CD14-positive monocyte (primary cell): ENCODE data around the gene PALS2. TPM values are rescaled to one million over a fixed set of nuclear protein-coding genes. Genes with fewer than 3 reads are reported as not detected.

Experiments used
- DNase-seq, 3 donors: peaks; one replicate each; pipeline ENCODE4 v3.0.0-alpha.2; 2011 to 2022
- H2AFZ ChIP-seq: 2 replicates; pipeline ENCODE4 v1.6.0; 2012; ENCODE audit warnings: mild to moderate bottlenecking, low read depth, low read length, inconsistent platforms; ENCODE audit not compliant: insufficient read depth, poor library complexity, severe bottlenecking
- H3K27ac ChIP-seq, 2 donors: 1 replicate in 1 of 2; 2 replicates in 1 of 2; pipeline ENCODE4 v1.5.1; 2012 to 2013; ENCODE audit warnings: low read length in 2 of 2, control low read depth in 1 of 2, inconsistent platforms in 1 of 2, low read depth in 1 of 2, mild to moderate bottlenecking in 1 of 2
- H3K27me3 ChIP-seq, 2 donors: one replicate each; pipeline versions ENCODE4 v1.6.0 to v1.6.1; 2011 to 2013; ENCODE audit warnings: low read length in 2 of 2; ENCODE audit not compliant: control insufficient read depth in 2 of 2, insufficient read depth in 2 of 2
- H3K36me3 ChIP-seq, 2 donors: replicated peaks in 1 of 2; 1 replicate in 1 of 2; 2 replicates in 1 of 2; pipeline versions ENCODE4 v1.5.1 to v1.6.1; 2012 to 2013; ENCODE audit warnings: low read length in 2 of 2, control low read depth in 1 of 2, inconsistent platforms in 1 of 2, mild to moderate bottlenecking in 1 of 2; ENCODE audit not compliant: insufficient read depth in 2 of 2, control insufficient read depth in 1 of 2
- H3K4me1 ChIP-seq, 2 donors: 1 replicate in 1 of 2; 2 replicates in 1 of 2; pipeline versions ENCODE4 v1.5.1 to v1.6.1; 2012 to 2013; ENCODE audit warnings: low read length in 2 of 2, control low read depth in 1 of 2, inconsistent platforms in 1 of 2, mild to moderate bottlenecking in 1 of 2, moderate library complexity in 1 of 2; ENCODE audit not compliant: insufficient read depth in 2 of 2, control insufficient read depth in 1 of 2
- H3K4me2 ChIP-seq: replicated peaks from 2 replicates; pipeline ENCODE3; 2012; ENCODE audit warnings: low read length, moderate library complexity, mild to moderate bottlenecking; ENCODE audit not compliant: poor library complexity, severe bottlenecking; ENCODE audit errors: extremely low read depth
- H3K4me3 ChIP-seq, 3 experiments: fragments of 200-600 bp in 1 of 3; sonication (generic) in 1 of 3; replicated peaks in 1 of 3; 1 replicate in 2 of 3; 2 replicates in 1 of 3; pipeline ENCODE4 v1.5.1; 2011 to 2013; ENCODE audit warnings: low read length in 3 of 3, mild to moderate bottlenecking in 3 of 3, control low read depth in 2 of 3, low read depth in 2 of 3, inconsistent platforms in 1 of 3, moderate library complexity in 1 of 3
- H3K79me2 ChIP-seq: 2 replicates; pipeline ENCODE4 v1.6.0; 2012; ENCODE audit warnings: mild to moderate bottlenecking, control low read depth, inconsistent platforms, low read length, moderate library complexity; ENCODE audit not compliant: insufficient read depth
- H3K9ac ChIP-seq: 2 replicates; pipeline ENCODE4 v1.6.0; 2017; ENCODE audit warnings: low read length, mild to moderate bottlenecking; ENCODE audit not compliant: insufficient read depth, poor library complexity, severe bottlenecking
- H3K9me3 ChIP-seq, 2 donors: replicated peaks in 1 of 2; 1 replicate in 1 of 2; 2 replicates in 1 of 2; pipeline versions ENCODE4 v1.5.1 to v1.6.1; 2012 to 2013; ENCODE audit warnings: low read length in 2 of 2, control low read depth in 1 of 2; ENCODE audit not compliant: control insufficient read depth in 1 of 2, insufficient read depth in 1 of 2
- H4K20me1 ChIP-seq: 2 replicates; pipeline ENCODE4 v1.6.0; 2012; ENCODE audit warnings: mild to moderate bottlenecking, low read length, control low read depth, moderate library complexity; ENCODE audit not compliant: insufficient read depth
- H3K27ac Mint-ChIP-seq, 7 donors: one replicate each; pipeline ENCODE4 v1.8.0; 2020; ENCODE audit warnings: mild to moderate bottlenecking in 7 of 7, mixed read lengths in 7 of 7, moderate library complexity in 6 of 7, inconsistent platforms in 2 of 7
- H3K27me3 Mint-ChIP-seq, 3 donors: one replicate each; pipeline ENCODE4 v1.8.0; 2021 to 2022; ENCODE audit warnings: low read depth in 3 of 3, mild to moderate bottlenecking in 3 of 3, mixed read lengths in 3 of 3, moderate library complexity in 3 of 3, inconsistent platforms in 1 of 3
- H3K36me3 Mint-ChIP-seq, 2 donors: one replicate each; pipeline ENCODE4 v1.8.0; 2020; ENCODE audit warnings: mixed read lengths in 2 of 2, inconsistent platforms in 1 of 2, mild to moderate bottlenecking in 1 of 2
- H3K4me1 Mint-ChIP-seq: one replicate; pipeline ENCODE4 v1.8.0; 2020; ENCODE audit warnings: mild to moderate bottlenecking, mixed read lengths
- H3K4me3 Mint-ChIP-seq, 2 donors: one replicate each; pipeline ENCODE4 v1.8.0; 2020; ENCODE audit warnings: mild to moderate bottlenecking in 2 of 2, mixed read lengths in 2 of 2, moderate library complexity in 1 of 2
- H3K9me3 Mint-ChIP-seq, 7 donors: one replicate each; pipeline ENCODE4 v1.8.0; 2020 to 2022; ENCODE audit warnings: mixed read lengths in 7 of 7, mild to moderate bottlenecking in 6 of 7, moderate library complexity in 6 of 7, inconsistent platforms in 2 of 7
- WGBS: methylation state at CpG from one replicate; pipeline ENCODE4 v1.1.5; 2013; ENCODE audit warnings: missing lambda C conversion rate; ENCODE audit not compliant: insufficient coverage; 5-methylcytosine and 5-hydroxymethylcytosine counted together
- intact Hi-C, 2 donors: fragments of 100-400 bp; cut with micrococcal nuclease; formaldehyde crosslinking; loops; one replicate each; pipeline versions ENCODE4 v1.15.0 to v1.15.1; 2023
- polyA plus RNA-seq, 3 donors: library from polyadenylated mRNA; depleted of rRNA in 1 of 3; unstranded in 2 of 3; stranded (reverse) in 1 of 3; fragments of 300-500 nt in 2 of 3; fragments of >200 nt in 1 of 3; fragmentation: Illumina TruSeq in 2 of 3; gene quantifications; 1 replicate in 2 of 3; 2 replicates in 1 of 3; pipeline ENCODE4 v1.2.3, GENCODE V29; 2012 to 2021
- small RNA-seq: library from RNA; depleted of rRNA; stranded (forward); fragments of <200 nt; gene quantifications from one replicate; pipeline ENCODE3, GENCODE V24; 2012; ENCODE audit warnings: low read depth; ENCODE audit not compliant: insufficient read length
- TF ChIP-seq, protein P1 (sequence below): fragments of 200-600 bp; IDR thresholded peaks from one replicate; pipeline ENCODE4 v1.8.0; 2022; ENCODE audit warnings: antibody characterized with exemption, mild to moderate bottlenecking

PALS2 gene
- polyA plus RNA-seq, 3 donors, result 0.08 to 3.0 (median 2.8) TPM

- no peak overlapping the region for H2AFZ ChIP-seq
- no peak overlapping the region for H3K27ac ChIP-seq
- no peak for DNase-seq
- WGBS, result 90% methylated on average over 1 of the region's 1 CpG
- no peak overlapping the region for H3K4me3 ChIP-seq
- H3K4me2 ChIP-seq, result no peak overlapping the region
- no peak overlapping the region for H3K4me3 Mint-ChIP-seq
- no peaks in the 10 kb centered on the region for H3K27me3 Mint-ChIP-seq
- no peaks in the 10 kb centered on the region for H3K79me2 ChIP-seq
- no peaks in the 10 kb centered on the region for H3K36me3 Mint-ChIP-seq
- H3K4me1 Mint-ChIP-seq, result no peaks in the 10 kb centered on the region
- no peaks in the 10 kb centered on the region for H3K27me3 ChIP-seq
- no peak overlapping the region for H3K27ac Mint-ChIP-seq
- H3K9me3 ChIP-seq, result peaks cover 6 to 10% of the 10 kb centered on the region in 2 donors
- TF ChIP-seq, protein P1, sequence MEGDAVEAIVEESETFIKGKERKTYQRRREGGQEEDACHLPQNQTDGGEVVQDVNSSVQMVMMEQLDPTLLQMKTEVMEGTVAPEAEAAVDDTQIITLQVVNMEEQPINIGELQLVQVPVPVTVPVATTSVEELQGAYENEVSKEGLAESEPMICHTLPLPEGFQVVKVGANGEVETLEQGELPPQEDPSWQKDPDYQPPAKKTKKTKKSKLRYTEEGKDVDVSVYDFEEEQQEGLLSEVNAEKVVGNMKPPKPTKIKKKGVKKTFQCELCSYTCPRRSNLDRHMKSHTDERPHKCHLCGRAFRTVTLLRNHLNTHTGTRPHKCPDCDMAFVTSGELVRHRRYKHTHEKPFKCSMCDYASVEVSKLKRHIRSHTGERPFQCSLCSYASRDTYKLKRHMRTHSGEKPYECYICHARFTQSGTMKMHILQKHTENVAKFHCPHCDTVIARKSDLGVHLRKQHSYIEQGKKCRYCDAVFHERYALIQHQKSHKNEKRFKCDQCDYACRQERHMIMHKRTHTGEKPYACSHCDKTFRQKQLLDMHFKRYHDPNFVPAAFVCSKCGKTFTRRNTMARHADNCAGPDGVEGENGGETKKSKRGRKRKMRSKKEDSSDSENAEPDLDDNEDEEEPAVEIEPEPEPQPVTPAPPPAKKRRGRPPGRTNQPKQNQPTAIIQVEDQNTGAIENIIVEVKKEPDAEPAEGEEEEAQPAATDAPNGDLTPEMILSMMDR, result no peak
- no peaks in the 10 kb centered on the region for H4K20me1 ChIP-seq
- no peaks in the 10 kb centered on the region for H3K36me3 ChIP-seq
- H3K9me3 Mint-ChIP-seq, result peaks cover 7 to 18% (median 13%) of the 10 kb centered on the region in 7 donors
- no peaks in the 10 kb centered on the region for H3K4me1 ChIP-seq
- intact Hi-C loops, result no loop called here
- H3K9ac ChIP-seq, result no peak overlapping the region
Measured at GRCh38 chr7:24622646-24623182, 49.5 kb downstream of the PALS2 start.

Small RNAs within 50 kb of the gene (small RNA-seq; reads per million reads assigned to genes)
- not detected for gene RNU6-1103P
- gene SUMO2P14, result not detected

Other genes with a start within 250 kb of the PALS2 start
- gene GSDME, start 184.0 kb downstream of the PALS2 start, polyA plus RNA-seq, result 1 to 10 TPM in 2 of 3 donors, not detected in 1; 1.3 to 2.3 TPM